Fibroblast of the aortic adventitia (primary cell): ENCODE results near the gene ATP11A. TPM values are rescaled to one million over a fixed set of nuclear protein-coding genes. Genes with fewer than 3 reads are reported as not detected.

ENCODE experiments used
- DNase-seq: peaks from one replicate; pipeline ENCODE4 v3.0.0-alpha.2; 2010; ENCODE audit warnings: low read depth
- H3K4me3 ChIP-seq: 2 replicates; pipeline ENCODE4 v1.5.1; 2011; ENCODE audit warnings: low read depth, mild to moderate bottlenecking, control low read depth, low read length, moderate library complexity
- CTCF ChIP-seq: IDR thresholded peaks from 2 replicates; pipeline ENCODE4 v1.5.1; 2011; ENCODE audit warnings: mild to moderate bottlenecking, low read length, control low read depth, inconsistent platforms; ENCODE audit not compliant: insufficient read depth
- total RNA-seq: library from RNA; depleted of rRNA; stranded (reverse); fragments of >200 nt; gene quantifications from 2 replicates; pipeline ENCODE4 v1.2.3, GENCODE V29; 2012; ENCODE audit warnings: low replicate concordance

Gene ATP11A
- total RNA-seq, 1 donor = 8.9 TPM

GRCh38 chr13:112851107-112852038, 161.5 kb downstream of the ATP11A start:
- no peak overlapping the region for H3K4me3 ChIP-seq
- no peak for DNase-seq
- no peak for TF ChIP-seq CTCF

- no peak for TF ChIP-seq CTCF
- no peak overlapping the region for H3K4me3 ChIP-seq
- DNase-seq = no peak
These were observed 162.6 kb downstream of the ATP11A start for GRCh38 chr13:112852392-112852791.

- TF ChIP-seq CTCF = no peak
- no peak overlapping the region for H3K4me3 ChIP-seq
- no peak for DNase-seq
These were observed 163.0 kb downstream of the ATP11A start for GRCh38 chr13:112852808-112853207.

GRCh38 chr13:112854321-112854720, 164.5 kb downstream of the ATP11A start:
- H3K4me3 ChIP-seq = no peak overlapping the region
- no peak for TF ChIP-seq CTCF
- no peak for DNase-seq

GRCh38 chr13:112855859-112856258, 166.0 kb downstream of the ATP11A start:
- no peak overlapping the region for H3K4me3 ChIP-seq
- TF ChIP-seq CTCF = no peak
- DNase-seq = no peak

GRCh38 chr13:112857914-112858490, 168.2 kb downstream of the ATP11A start:
- no peak for TF ChIP-seq CTCF
- no peak for DNase-seq
- no peak overlapping the region for H3K4me3 ChIP-seq
